ENCODE measurements around the gene ITGA7. TPM values are rescaled to one million over a fixed set of nuclear protein-coding genes. Genes with fewer than 3 reads are reported as not detected.

ITGA7 gene
- total RNA-seq, 4 donors from 2014 or later, result 7.9 to 16.9 (median 9.8) TPM

GRCh38 chr12:55693323-55694187 is 14.1 kb downstream of the ITGA7 start:
- DNase-seq, result peak; percentile 65 to 68
- H3K9me3 ChIP-seq, result no peaks in the 10 kb centered on the region
- H3K4me3 ChIP-seq (replicated peaks in 1 of 3), result no peak overlapping the region
- no peaks in the 10 kb centered on the region for H3K36me3 ChIP-seq
- no peaks in the 10 kb centered on the region for H3K4me1 ChIP-seq
- H3K27me3 ChIP-seq, result no peaks in the 10 kb centered on the region
- 78 to 82% methylated on average over 7 of the region's 7 CpGs for WGBS, 2 donors
- H3K27ac ChIP-seq, result no peak overlapping the region
- intact Hi-C loops (cut with DNase I), result no loop called here
- TF ChIP-seq, protein P1, sequence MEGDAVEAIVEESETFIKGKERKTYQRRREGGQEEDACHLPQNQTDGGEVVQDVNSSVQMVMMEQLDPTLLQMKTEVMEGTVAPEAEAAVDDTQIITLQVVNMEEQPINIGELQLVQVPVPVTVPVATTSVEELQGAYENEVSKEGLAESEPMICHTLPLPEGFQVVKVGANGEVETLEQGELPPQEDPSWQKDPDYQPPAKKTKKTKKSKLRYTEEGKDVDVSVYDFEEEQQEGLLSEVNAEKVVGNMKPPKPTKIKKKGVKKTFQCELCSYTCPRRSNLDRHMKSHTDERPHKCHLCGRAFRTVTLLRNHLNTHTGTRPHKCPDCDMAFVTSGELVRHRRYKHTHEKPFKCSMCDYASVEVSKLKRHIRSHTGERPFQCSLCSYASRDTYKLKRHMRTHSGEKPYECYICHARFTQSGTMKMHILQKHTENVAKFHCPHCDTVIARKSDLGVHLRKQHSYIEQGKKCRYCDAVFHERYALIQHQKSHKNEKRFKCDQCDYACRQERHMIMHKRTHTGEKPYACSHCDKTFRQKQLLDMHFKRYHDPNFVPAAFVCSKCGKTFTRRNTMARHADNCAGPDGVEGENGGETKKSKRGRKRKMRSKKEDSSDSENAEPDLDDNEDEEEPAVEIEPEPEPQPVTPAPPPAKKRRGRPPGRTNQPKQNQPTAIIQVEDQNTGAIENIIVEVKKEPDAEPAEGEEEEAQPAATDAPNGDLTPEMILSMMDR (IDR thresholded peaks at IDR 0.05), result no peak
- no peak for TF ChIP-seq POLR2A (IDR thresholded peaks at IDR 0.05)

DNA sequence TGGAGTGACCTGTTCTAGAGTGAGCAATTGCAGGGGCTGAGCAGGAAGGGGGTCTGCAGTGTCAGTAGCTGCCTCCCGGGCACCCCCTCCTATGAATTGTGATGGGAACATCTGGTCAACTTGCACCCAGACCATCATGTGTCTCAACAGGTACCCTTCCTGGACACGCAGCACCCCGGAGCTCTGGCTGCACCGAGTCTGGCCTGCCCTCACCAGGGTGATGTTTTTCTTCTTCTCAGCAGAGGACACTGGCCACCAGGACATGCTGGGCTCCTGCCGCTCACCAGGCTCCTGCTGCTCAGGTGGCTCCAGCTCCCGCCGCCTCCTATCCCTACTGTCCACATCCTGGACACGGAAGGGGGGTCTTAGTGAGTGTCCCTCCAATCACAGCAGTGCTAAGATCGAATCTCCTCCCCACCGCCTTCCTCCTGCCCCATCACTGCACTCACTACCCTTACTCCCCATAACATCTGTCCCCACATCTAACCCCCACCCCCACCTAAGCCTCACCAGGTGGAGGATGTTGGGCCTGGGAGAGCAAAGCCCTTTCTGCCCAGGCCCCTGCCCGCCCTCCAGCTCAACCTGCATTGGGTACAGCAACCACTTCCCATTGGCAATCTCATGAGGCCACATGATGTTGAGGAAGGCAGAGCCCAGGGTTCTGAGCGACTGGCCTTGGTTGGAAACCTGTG is 14.9 kb downstream of the ITGA7 start:
- Histone ChIP-seq H3K9me3 (no peaks in the 10 kb centered on the region), H3K27ac (no peak overlapping the region), H3K4me1 (no peaks in the 10 kb centered on the region), H3K36me3 (no peaks in the 10 kb centered on the region), H3K4me3 (replicated peaks in 1 of 3) (no peak overlapping the region), H3K27me3 (no peaks in the 10 kb centered on the region)
- intact Hi-C loops (cut with DNase I), result no loop called here
- DNase-seq, result no peak
- 96 to 98% methylated on average over 12 of the region's 12 CpGs for WGBS, 2 donors
- TF ChIP-seq POLR2A (IDR thresholded peaks at IDR 0.05), result no peak
- TF ChIP-seq, protein P1 (IDR thresholded peaks at IDR 0.05), result no peak

- Histone ChIP-seq H3K9me3 (no peaks in the 10 kb centered on the region), H3K4me3 (replicated peaks in 1 of 3) (no peak overlapping the region), H3K27me3 (no peaks in the 10 kb centered on the region), H3K27ac (no peak overlapping the region), H3K4me1 (no peaks in the 10 kb centered on the region), H3K36me3 (no peaks in the 10 kb centered on the region)
- no peak for DNase-seq
- intact Hi-C loops (cut with DNase I), result no loop called here
- 92 to 93% methylated on average over 16 of the region's 16 CpGs for WGBS, 2 donors
- TF ChIP-seq, protein P1 (IDR thresholded peaks at IDR 0.05), result no peak
- no peak for TF ChIP-seq POLR2A (IDR thresholded peaks at IDR 0.05)
These were observed 18.7 kb downstream of the ITGA7 start for GRCh38 chr12:55688716-55689655.

DNA sequence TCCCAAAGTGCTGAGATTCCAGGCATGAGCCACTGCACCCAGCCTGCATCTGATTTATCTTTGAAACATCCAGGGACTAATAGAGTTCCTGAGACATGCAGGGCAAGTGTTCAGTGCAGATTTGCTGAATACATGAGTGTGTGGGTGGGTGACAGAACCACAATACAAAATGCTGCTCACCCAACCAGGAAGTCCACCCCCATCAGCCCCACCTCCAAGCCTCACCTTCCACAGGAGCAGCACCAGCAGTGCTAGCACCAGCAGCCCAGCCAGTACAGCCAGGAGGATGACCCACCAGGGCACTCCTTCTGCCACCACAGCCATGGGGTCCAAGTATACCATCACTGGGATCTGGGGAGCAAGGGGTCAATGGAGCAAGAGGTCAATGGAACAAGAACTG is 20.0 kb downstream of the ITGA7 start:
- Histone ChIP-seq H3K27me3 (no peaks in the 10 kb centered on the region), H3K9me3 (no peaks in the 10 kb centered on the region), H3K27ac (no peak overlapping the region), H3K36me3 (no peaks in the 10 kb centered on the region), H3K4me1 (no peaks in the 10 kb centered on the region), H3K4me3 (replicated peaks in 1 of 3) (no peak overlapping the region)
- TF ChIP-seq, protein P1 (IDR thresholded peaks at IDR 0.05), result no peak
- TF ChIP-seq POLR2A (IDR thresholded peaks at IDR 0.05), result no peak
- intact Hi-C loops (cut with DNase I), result no loop called here
- DNase-seq, result no peak
